ENCODE measurements around the gene SCAPER.

DNA sequence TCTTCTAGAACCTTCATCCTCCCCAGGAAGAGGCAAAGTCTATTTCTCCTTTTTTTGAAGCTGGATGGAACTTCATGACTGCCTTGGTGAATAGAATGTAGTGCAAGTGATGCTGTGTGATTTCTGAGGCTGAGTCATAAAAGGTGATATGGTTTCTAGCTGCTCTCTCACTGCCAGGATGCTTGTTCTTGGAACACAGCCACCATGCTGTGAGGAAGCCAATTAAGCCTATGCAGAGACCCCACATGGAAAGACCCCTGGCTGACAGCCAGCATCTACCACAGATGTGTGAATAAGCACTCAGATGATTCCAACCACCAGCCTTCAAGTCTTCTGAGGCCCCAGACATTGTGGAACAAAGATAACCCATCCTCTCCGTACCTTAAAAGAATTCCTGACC is 511.5 kb downstream of the SCAPER start:
- TF ChIP-seq CTCF (IDR thresholded peaks at IDR 0.05) (no peak), POLR2A (IDR thresholded peaks at IDR 0.05) (no peak), POLR2AphosphoS5 (IDR thresholded peaks at IDR 0.05) (no peak)

All from breast epithelium (tissue), 3 donors.